Urinary bladder (tissue), 4 donors: Measurements from ENCODE around the gene GPX6. TPM values are rescaled to one million over a fixed set of nuclear protein-coding genes. Genes with fewer than 3 reads are reported as not detected.
A peak's percentile ranks its signal among the peaks of the same experiment; 100 is the strongest.
"Not testable (repeated sequence)": the region's sequence is repeated elsewhere in the genome, so short reads cannot be mapped to it uniquely, and the experiment has no call there.

Experiments used
- DNase-seq: peaks from one replicate; pipeline ENCODE4 v3.0.0-alpha.2; 2015; ENCODE audit errors: extremely low spot score
- H3K27ac ChIP-seq: one replicate; pipeline ENCODE4 v1.5.1; 2013; ENCODE audit warnings: low read depth, mild to moderate bottlenecking, moderate library complexity
- H3K36me3 ChIP-seq: one replicate; pipeline ENCODE4 v1.6.1; 2013; ENCODE audit warnings: mild to moderate bottlenecking, moderate library complexity; ENCODE audit not compliant: insufficient read depth
- H3K4me1 ChIP-seq: one replicate; pipeline ENCODE4 v1.6.1; 2013; ENCODE audit warnings: mild to moderate bottlenecking, moderate library complexity; ENCODE audit not compliant: insufficient read depth
- H3K4me3 ChIP-seq: one replicate; pipeline ENCODE4 v1.5.1; 2013; ENCODE audit warnings: low read depth, low read length
- WGBS: extraction: QIAGEN DNeasy Blood & Tissue Kit; methylation state at CpG from one replicate; pipeline ENCODE4 v1.1.7; 2013; 5-methylcytosine and 5-hydroxymethylcytosine counted together
- polyA plus RNA-seq: library from polyadenylated mRNA; stranded (reverse); fragments of 200-250 nt; gene quantifications from one replicate; pipeline ENCODE4 v1.2.3, GENCODE V29; 2013
- total RNA-seq: library from RNA; depleted of rRNA; stranded (reverse); fragments of >200 nt; gene quantifications from one replicate; pipeline ENCODE4 v1.2.3, GENCODE V29; 2014
- donor health status: healthy with polysubstance abuse.
- donor health status: healthy.

Gene GPX6
- total and polyA plus RNA-seq, 2 donors = not detected

DNA sequence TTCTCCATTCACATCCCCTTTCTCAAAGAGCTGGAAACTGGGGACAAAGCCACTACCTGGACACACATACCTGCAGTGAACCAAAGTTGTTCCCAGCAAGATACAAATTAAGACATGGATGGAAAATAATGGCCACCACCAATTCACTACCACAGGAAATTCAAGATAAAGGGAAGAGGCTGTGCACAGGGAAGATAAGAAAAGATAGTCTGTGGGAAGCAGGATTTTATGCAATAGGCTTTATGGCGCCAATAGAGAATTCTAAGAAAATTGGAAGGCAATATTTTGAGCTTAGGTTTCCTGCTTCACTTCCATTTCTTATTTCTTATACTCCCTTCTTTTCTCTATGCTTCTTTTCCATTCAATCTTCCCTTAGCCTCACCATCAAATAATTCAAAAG lies 9.9 kb downstream of the GPX6 start:
- no peaks in the 10 kb centered on the region for H3K36me3 ChIP-seq
- DNase-seq = no peak
- WGBS = 87% methylated on average over 1 of the region's 1 CpG
- no peak overlapping the region for H3K27ac ChIP-seq
- H3K4me3 ChIP-seq = no peak overlapping the region
- H3K4me1 ChIP-seq = no peaks in the 10 kb centered on the region

DNA sequence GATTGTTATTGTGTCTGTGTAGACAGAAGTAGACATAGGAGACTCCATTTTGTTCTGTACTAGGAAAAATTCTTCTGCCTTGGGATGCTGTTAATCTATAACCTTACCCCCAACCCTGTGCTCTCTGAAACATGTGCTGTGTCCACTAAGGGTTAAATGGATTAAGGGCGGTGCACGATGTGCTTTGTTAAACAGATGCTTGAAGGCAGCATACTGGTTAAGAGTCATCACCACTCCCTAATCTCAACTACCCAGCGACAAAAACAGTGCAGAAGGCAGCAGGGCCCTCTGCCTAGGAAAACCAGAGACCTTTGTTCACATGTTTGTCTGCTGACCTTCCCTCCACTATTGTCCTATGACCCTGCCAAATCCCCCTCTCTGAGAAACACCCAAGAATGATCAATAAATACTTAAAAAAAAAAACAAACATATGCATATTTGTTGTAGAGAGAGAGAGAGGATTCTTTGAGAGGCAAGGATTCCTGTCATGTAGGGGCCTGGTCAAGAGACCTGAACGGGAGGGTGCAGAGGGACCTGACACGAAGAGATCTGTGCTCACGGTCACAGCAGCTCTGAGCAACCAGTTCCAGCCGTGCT lies 12.8 kb downstream of the GPX6 start:
- not testable (repeated sequence) for DNase-seq, H3K27ac ChIP-seq, H3K4me1 ChIP-seq, H3K36me3 ChIP-seq, H3K4me3 ChIP-seq
- WGBS = 56% methylated on average over 7 of the region's 7 CpGs

- not testable (repeated sequence) for H3K27ac ChIP-seq, H3K36me3 ChIP-seq, DNase-seq, H3K4me1 ChIP-seq, H3K4me3 ChIP-seq
- WGBS = 93% methylated on average over 35 of the region's 35 CpGs
Measured at GRCh38 chr6:28502136-28502535, 13.5 kb downstream of the GPX6 start.

- WGBS = 83% methylated on average over 6 of the region's 6 CpGs
- Histone ChIP-seq H3K4me3 (no peak overlapping the region), H3K36me3 (no peaks in the 10 kb centered on the region), H3K27ac (no peak overlapping the region), H3K4me1 (no peaks in the 10 kb centered on the region)
- DNase-seq = no peak
Measured at GRCh38 chr6:28501259-28501658, 14.3 kb downstream of the GPX6 start.

DNA sequence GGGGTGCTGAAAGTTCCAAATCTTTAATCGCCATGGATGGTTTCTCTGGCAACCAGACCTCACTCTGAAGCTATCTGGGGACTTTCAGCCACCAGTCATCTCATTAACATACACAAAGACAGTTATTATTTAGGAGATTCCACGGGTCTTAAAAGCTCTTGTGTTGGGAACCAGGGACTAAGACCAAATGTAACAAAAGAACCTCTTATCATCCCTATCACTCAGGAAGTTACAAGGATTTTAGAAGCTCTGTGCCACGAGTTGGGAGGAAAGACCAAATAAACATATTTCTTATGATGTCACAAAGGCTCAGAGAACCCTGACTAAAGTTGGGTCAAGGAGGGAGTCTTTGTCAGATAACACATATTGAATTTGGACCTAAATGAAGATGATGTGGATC lies 17.7 kb downstream of the GPX6 start:
- 18% methylated on average over 3 of the region's 3 CpGs for WGBS
- H3K36me3 ChIP-seq = no peaks in the 10 kb centered on the region
- no peaks in the 10 kb centered on the region for H3K4me1 ChIP-seq
- no peak overlapping the region for H3K4me3 ChIP-seq
- no peak for DNase-seq
- no peak overlapping the region for H3K27ac ChIP-seq

- H3K36me3 ChIP-seq = no peaks in the 10 kb centered on the region
- H3K4me1 ChIP-seq = no peaks in the 10 kb centered on the region
- no peak overlapping the region for H3K27ac ChIP-seq
- WGBS = 40% methylated on average over 1 of the region's 1 CpG
- no peak overlapping the region for H3K4me3 ChIP-seq
- DNase-seq = no peak
Measured at GRCh38 chr6:28497306-28497705, 18.3 kb downstream of the GPX6 start.

DNA sequence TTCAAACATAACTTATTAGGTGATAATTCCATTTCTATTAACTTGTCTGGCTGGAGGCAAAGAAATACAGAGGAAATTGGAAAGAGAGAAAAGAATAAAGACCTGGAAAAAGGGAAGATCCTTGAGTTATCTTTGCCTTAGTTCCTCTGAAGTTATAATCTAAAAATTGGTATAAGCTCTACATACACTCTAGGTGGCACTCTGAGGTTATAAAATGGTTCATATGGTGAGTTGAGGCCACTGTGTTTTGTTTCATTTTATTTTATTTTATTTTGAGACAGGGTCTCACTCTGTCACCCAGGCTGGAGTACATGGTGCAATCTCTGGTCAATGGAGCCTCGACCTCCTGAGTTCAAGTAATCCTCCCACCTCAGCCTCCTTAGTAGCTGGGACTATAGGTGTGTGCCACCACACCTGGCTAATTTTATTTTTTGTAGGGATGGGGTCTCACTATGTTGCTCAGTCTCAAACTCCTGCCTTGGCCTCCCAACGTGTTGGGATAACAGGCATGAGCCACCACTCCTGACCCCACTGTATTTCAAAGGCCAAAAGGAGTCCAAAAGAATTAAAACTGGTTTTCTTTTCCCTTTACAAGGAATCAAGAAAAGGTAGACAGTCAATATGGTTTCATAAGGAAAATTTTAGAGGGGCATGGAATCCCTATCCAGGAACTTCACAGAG lies 19.4 kb downstream of the GPX6 start:
- 41% methylated on average over 2 of the region's 2 CpGs for WGBS
- Histone ChIP-seq H3K27ac (no peak overlapping the region), H3K4me3 (no peak overlapping the region), H3K36me3 (no peaks in the 10 kb centered on the region), H3K4me1 (no peaks in the 10 kb centered on the region)
- DNase-seq = no peak

DNA sequence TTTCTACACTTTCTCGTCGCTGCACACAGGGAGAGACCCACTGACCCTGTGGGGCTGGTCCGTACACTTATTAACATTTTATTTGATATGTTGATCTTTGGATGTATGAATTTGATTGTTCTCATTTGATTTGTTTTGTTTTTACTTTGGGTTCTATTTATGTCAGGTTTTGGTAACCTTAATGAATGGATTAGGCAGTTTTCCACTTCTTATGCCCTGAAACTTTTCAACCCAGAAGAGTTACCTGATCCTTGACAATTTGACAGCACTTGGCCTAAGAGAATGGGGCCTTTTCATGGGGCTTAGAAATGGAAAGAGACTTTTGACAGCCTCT lies 23.6 kb downstream of the GPX6 start:
- DNase-seq = no peak
- H3K4me3 ChIP-seq = no peak overlapping the region
- H3K4me1 ChIP-seq = no peaks in the 10 kb centered on the region
- H3K27ac ChIP-seq = no peak overlapping the region
- 42% methylated on average over 3 of the region's 3 CpGs for WGBS
- no peaks in the 10 kb centered on the region for H3K36me3 ChIP-seq

DNA sequence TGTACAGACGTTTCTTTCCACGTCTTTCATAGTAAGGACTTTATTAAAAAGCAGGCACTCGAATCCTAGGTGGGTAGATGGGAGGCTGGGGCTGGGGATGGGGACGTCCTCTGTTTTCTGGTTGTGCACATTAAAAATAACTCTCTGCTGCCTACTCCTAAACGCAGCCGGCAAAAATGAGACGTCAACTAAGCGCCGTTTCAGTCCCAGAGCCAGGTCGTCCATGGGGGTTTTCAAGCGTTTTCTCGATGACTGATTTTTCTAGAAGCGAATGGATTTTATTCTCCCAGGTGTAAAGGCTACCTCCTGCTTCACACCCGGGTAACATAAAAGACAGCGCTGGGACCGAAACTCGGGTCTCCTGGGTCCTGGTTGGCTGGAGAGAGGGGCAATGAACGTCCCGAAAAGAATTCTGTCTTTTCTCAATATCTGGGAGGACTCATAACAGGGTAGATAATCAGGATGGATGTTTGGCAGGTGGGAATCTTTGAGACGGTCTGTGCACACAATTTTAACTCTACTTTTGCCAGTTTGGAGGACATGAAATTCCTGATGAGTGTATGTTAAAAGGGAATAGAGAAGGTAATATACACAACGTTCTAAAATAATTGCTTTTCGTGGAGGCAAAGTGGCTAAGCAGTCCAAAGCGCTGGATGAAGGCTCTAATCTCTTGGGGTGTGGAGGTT lies 25.2 kb downstream of the GPX6 start:
- Histone ChIP-seq H3K27ac (no peak overlapping the region), H3K4me3 (peak overlapping the region; percentile 5), H3K4me1 (no peaks in the 10 kb centered on the region), H3K36me3 (no peaks in the 10 kb centered on the region)
- 12% methylated on average over 23 of the region's 23 CpGs for WGBS
- no peak for DNase-seq

GRCh38 chr6:28489366-28490204 lies 26.0 kb downstream of the GPX6 start:
- H3K36me3 ChIP-seq = no peaks in the 10 kb centered on the region
- H3K4me1 ChIP-seq = no peaks in the 10 kb centered on the region
- H3K27ac ChIP-seq = no peak overlapping the region
- DNase-seq = peak; percentile 73
- H3K4me3 ChIP-seq = peak overlapping the region; percentile 5
- WGBS = 3% methylated on average over 40 of the region's 40 CpGs

GRCh38 chr6:28488916-28489365 lies 26.7 kb downstream of the GPX6 start:
- Histone ChIP-seq H3K27ac (no peak overlapping the region), H3K4me3 (no peak overlapping the region), H3K36me3 (no peaks in the 10 kb centered on the region), H3K4me1 (no peaks in the 10 kb centered on the region)
- WGBS = 26% methylated on average over 14 of the region's 14 CpGs
- peak; percentile 64 for DNase-seq

- no peaks in the 10 kb centered on the region for H3K36me3 ChIP-seq
- no peaks in the 10 kb centered on the region for H3K4me1 ChIP-seq
- 46% methylated on average over 3 of the region's 3 CpGs for WGBS
- no peak overlapping the region for H3K4me3 ChIP-seq
- no peak overlapping the region for H3K27ac ChIP-seq
- DNase-seq = no peak
Measured at GRCh38 chr6:28486988-28487742, 28.4 kb downstream of the GPX6 start.

- no peak for DNase-seq
- H3K4me3 ChIP-seq = no peak overlapping the region
- no peaks in the 10 kb centered on the region for H3K36me3 ChIP-seq
- H3K27ac ChIP-seq = no peak overlapping the region
- no peaks in the 10 kb centered on the region for H3K4me1 ChIP-seq
- 85% methylated on average over 1 of the region's 1 CpG for WGBS
Measured at GRCh38 chr6:28486533-28486932, 29.1 kb downstream of the GPX6 start.
